Endodermal cell (in vitro differentiated cells): ENCODE results near the gene FAM131A. TPM values are rescaled to one million over a fixed set of nuclear protein-coding genes. Genes with fewer than 3 reads are reported as not detected.
"Not testable (repeated sequence)": the region's sequence is repeated elsewhere in the genome, so short reads cannot be mapped to it uniquely, and the experiment has no call there.

Experiments
- DNase-seq: peaks from one replicate; pipeline ENCODE4 v3.0.0-alpha.2; 2017
- H3K27ac ChIP-seq: 2 replicates; pipeline ENCODE4 v1.5.1; 2013; ENCODE audit warnings: mild to moderate bottlenecking, low read depth, low read length, moderate library complexity
- H3K27me3 ChIP-seq: 2 replicates; pipeline ENCODE4 v1.6.1; 2013; ENCODE audit warnings: mild to moderate bottlenecking, low read length, moderate library complexity; ENCODE audit not compliant: insufficient read depth, control insufficient read depth, poor library complexity, severe bottlenecking
- H3K36me3 ChIP-seq: 2 replicates; pipeline ENCODE4 v1.7.0; 2013; ENCODE audit warnings: mild to moderate bottlenecking, low read length, moderate library complexity; ENCODE audit not compliant: control insufficient read depth, insufficient read depth
- H3K4me1 ChIP-seq: one replicate; pipeline ENCODE4 v1.7.0; 2013; ENCODE audit warnings: low read length; ENCODE audit not compliant: control insufficient read depth, insufficient read depth
- H3K4me3 ChIP-seq: 2 replicates; pipeline ENCODE4 v1.5.1; 2013; ENCODE audit warnings: mild to moderate bottlenecking, low read length, moderate library complexity
- H3K9ac ChIP-seq: 2 replicates; pipeline ENCODE4 v1.6.1; 2013; ENCODE audit warnings: mild to moderate bottlenecking, low read length, moderate library complexity; ENCODE audit not compliant: poor library complexity, severe bottlenecking; ENCODE audit errors: extremely low read depth
- H3K9me3 ChIP-seq: 2 replicates; pipeline ENCODE4 v1.6.1; 2013; ENCODE audit warnings: mild to moderate bottlenecking, low read length, moderate library complexity; ENCODE audit not compliant: control insufficient read depth
- H3K27ac Mint-ChIP-seq: 2 replicates; pipeline ENCODE4 v1.8.0; 2020; ENCODE audit warnings: mixed read lengths
- H3K27me3 Mint-ChIP-seq: 2 replicates; pipeline ENCODE4 v1.8.0; 2021; ENCODE audit warnings: mild to moderate bottlenecking, mixed read lengths; ENCODE audit not compliant: insufficient read depth
- H3K36me3 Mint-ChIP-seq: 2 replicates; pipeline ENCODE4 v1.8.0; 2020; ENCODE audit warnings: low read depth, mixed read lengths
- H3K4me1 Mint-ChIP-seq: 2 replicates; pipeline ENCODE4 v1.8.0; 2020; ENCODE audit warnings: mixed read lengths
- H3K4me3 Mint-ChIP-seq: 2 replicates; pipeline ENCODE4 v1.8.0; 2020; ENCODE audit warnings: mild to moderate bottlenecking, moderate library complexity, mixed read lengths
- H3K9me3 Mint-ChIP-seq: 2 replicates; pipeline ENCODE4 v1.8.0; 2020; ENCODE audit warnings: mild to moderate bottlenecking, mixed read lengths
- CTCF ChIP-seq: fragments of 200-600 bp; sonication (generic); conservative IDR thresholded peaks from 2 replicates; pipeline ENCODE4 v1.5.0; 2021; ENCODE audit warnings: antibody characterized with exemption, mild to moderate bottlenecking
- WGBS, 2 experiments: methylation state at CpG; one replicate each; pipeline versions ENCODE4 v1.1.5 to v1.1.7; 2013; ENCODE audit warnings: missing lambda C conversion rate in 2 of 2, mixed read lengths in 1 of 2; ENCODE audit not compliant: insufficient coverage in 1 of 2, insufficient read length in 1 of 2; 5-methylcytosine and 5-hydroxymethylcytosine counted together
- total RNA-seq, 2 donors: library from RNA; stranded (reverse); fragmentation: NEBNext Ultra II Directional in 1 of 2; extraction: Animal tissue kit (Norgen Biotek cat#: 25700) in 1 of 2; gene quantifications; 2 replicates in 1 of 2; 3 replicates in 1 of 2; pipeline ENCODE4 v1.2.1, GENCODE V29; 2021

FAM131A gene
- total RNA-seq, 2 donors from 2014 or later, result 18.3 to 24.1 TPM

DNA sequence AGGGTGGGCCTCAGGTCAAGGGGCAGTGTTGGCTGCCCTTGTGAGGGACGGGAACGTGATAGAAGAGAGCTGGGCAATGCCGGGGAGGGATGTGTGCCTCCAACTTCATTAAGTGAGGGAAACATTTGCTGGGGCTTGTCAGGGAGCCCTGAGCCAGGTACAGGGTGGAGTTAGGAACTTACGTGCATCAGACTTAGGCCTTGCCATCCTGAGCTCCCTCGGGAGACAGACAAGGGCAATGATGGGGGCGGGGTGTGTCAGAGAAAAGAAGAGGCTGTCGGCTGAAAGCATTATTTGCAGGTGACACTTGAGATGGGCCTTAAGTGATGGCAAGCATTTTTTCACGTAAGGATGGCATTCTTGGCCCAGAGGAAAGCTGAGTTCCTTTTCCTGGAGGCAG lies 1.6 kb downstream of the FAM131A start:
- no peaks in the 10 kb centered on the region for H3K27me3 ChIP-seq
- H3K36me3 ChIP-seq, result peaks cover 25% of the 10 kb centered on the region
- peaks cover 14% of the 10 kb centered on the region for H3K4me1 Mint-ChIP-seq
- no peaks in the 10 kb centered on the region for H3K9me3 ChIP-seq
- peaks cover 27% of the 10 kb centered on the region for H3K36me3 Mint-ChIP-seq
- no peaks in the 10 kb centered on the region for H3K9me3 Mint-ChIP-seq
- H3K9ac ChIP-seq, result no peak overlapping the region
- H3K4me3 Mint-ChIP-seq, result no peak overlapping the region
- TF ChIP-seq CTCF, result no peak
- no peak overlapping the region for H3K27ac Mint-ChIP-seq
- no peak for DNase-seq
- H3K4me1 ChIP-seq, result no peaks in the 10 kb centered on the region
- H3K27ac ChIP-seq, result peak overlapping the region; percentile 89
- H3K4me3 ChIP-seq, result no peak overlapping the region
- peaks cover 4% of the 10 kb centered on the region for H3K27me3 Mint-ChIP-seq
- WGBS, 2 experiments, result 83 to 92% methylated on average over 5 to 8 of the region's 8 CpGs

DNA sequence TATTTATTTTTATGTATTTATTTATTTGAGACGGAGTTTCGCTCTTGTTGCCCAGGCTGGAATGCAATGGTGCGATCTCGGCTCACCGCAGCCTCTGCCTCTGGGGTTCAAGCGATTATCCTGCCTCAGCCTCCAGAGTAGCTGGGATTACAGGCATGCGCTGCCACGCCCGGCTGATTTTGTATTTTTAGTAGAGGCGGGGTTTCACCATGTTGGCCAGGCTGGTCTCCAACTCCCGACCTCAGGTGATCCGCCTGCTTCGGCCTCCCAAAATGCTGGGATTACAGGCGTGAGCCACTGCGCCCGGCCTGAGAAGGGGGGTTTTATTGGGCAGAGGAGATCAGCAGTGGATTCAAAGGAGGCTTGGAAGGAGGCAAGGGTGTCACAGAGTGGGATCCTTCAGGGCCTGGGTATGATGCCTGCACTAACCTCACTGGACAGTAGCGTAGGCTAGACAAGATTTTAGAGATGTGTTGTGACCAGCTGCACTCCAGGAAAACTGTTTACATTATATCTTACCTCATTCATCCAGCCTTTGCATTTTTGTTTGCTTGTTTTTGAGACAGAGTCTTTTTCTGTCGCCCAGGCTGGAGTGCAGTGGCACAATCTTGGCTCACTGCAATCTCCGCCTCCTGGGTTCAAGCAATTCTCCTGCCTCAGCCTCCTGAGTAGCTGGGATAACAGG lies 2.2 kb downstream of the FAM131A start:
- H3K27ac ChIP-seq, H3K9ac ChIP-seq, H3K27me3 Mint-ChIP-seq, H3K4me3 Mint-ChIP-seq, H3K4me1 ChIP-seq, H3K9me3 ChIP-seq, DNase-seq, H3K27ac Mint-ChIP-seq, H3K4me3 ChIP-seq, H3K27me3 ChIP-seq, H3K9me3 Mint-ChIP-seq: not testable (repeated sequence)
- H3K36me3 ChIP-seq, result peaks cover 24% of the 10 kb centered on the region
- Mint-ChIP-seq H3K4me1 (peaks cover 14% of the 10 kb centered on the region), H3K36me3 (peaks cover 22% of the 10 kb centered on the region)
- 93 to 95% methylated on average over 14 to 19 of the region's 19 CpGs for WGBS, 2 experiments

GRCh38 chr3:184341925-184342324 lies 4.5 kb downstream of the FAM131A start:
- H3K36me3 ChIP-seq, result peaks cover 26% of the 10 kb centered on the region

More at GRCh38 chr3:184341925-184342324, 4.5 kb downstream of the FAM131A start:
- Histone ChIP-seq H3K4me1 (no peaks in the 10 kb centered on the region), H3K27ac (no peak overlapping the region), H3K9me3 (no peaks in the 10 kb centered on the region), H3K9ac (no peak overlapping the region), H3K27me3 (no peaks in the 10 kb centered on the region), H3K4me3 (no peak overlapping the region)
- Mint-ChIP-seq H3K9me3 (no peaks in the 10 kb centered on the region), H3K27me3 (peaks cover 4% of the 10 kb centered on the region), H3K4me1 (peaks cover 15% of the 10 kb centered on the region), H3K4me3 (no peak overlapping the region), H3K27ac (no peak overlapping the region), H3K36me3 (peaks cover 27% of the 10 kb centered on the region)
- WGBS, 2 experiments, result 85 to 91% methylated on average over 7 of the region's 7 CpGs
- no peak for TF ChIP-seq CTCF
- no peak for DNase-seq
